Chondrocyte (in vitro differentiated cells): ENCODE results near the gene SF3B2. TPM values are rescaled to one million over a fixed set of nuclear protein-coding genes. Genes with fewer than 3 reads are reported as not detected.

Source experiments
- DNase-seq: peaks from one replicate; pipeline ENCODE4 v3.0.0; 2021; ENCODE audit warnings: mixed read lengths, low spot score
- H3K27ac Mint-ChIP-seq: one replicate; pipeline ENCODE4 v1.8.0; 2021; ENCODE audit warnings: mild to moderate bottlenecking, moderate library complexity, mixed read lengths; ENCODE audit not compliant: unreplicated experiment
- H3K27me3 Mint-ChIP-seq: 2 replicates; pipeline ENCODE4 v1.8.0; 2021; ENCODE audit warnings: low read depth, mixed read lengths
- H3K36me3 Mint-ChIP-seq: 2 replicates; pipeline ENCODE4 v1.8.0; 2021; ENCODE audit warnings: low read depth, mixed read lengths
- H3K4me1 Mint-ChIP-seq: 2 replicates; pipeline ENCODE4 v1.8.0; 2021; ENCODE audit warnings: low read depth, mild to moderate bottlenecking, mixed read lengths
- H3K4me3 Mint-ChIP-seq: one replicate; pipeline ENCODE4 v1.8.0; 2021; ENCODE audit warnings: mild to moderate bottlenecking, moderate library complexity, mixed read lengths; ENCODE audit not compliant: unreplicated experiment
- H3K9me3 Mint-ChIP-seq: 2 replicates; pipeline ENCODE4 v1.8.0; 2021; ENCODE audit warnings: low read depth, mixed read lengths
- total RNA-seq: library from RNA; stranded (reverse); gene quantifications from 3 replicates; pipeline ENCODE4 v1.2.1, GENCODE V29; 2021
- TF ChIP-seq, protein P1 (sequence below): fragments of 200-600 bp; sonication (generic); IDR thresholded peaks from 2 replicates; pipeline ENCODE4 v1.5.0; 2021; ENCODE audit warnings: antibody characterized with exemption, mild to moderate bottlenecking, moderate library complexity

SF3B2 gene
- total RNA-seq, 1 donor from 2014 or later = 142 TPM

DNA sequence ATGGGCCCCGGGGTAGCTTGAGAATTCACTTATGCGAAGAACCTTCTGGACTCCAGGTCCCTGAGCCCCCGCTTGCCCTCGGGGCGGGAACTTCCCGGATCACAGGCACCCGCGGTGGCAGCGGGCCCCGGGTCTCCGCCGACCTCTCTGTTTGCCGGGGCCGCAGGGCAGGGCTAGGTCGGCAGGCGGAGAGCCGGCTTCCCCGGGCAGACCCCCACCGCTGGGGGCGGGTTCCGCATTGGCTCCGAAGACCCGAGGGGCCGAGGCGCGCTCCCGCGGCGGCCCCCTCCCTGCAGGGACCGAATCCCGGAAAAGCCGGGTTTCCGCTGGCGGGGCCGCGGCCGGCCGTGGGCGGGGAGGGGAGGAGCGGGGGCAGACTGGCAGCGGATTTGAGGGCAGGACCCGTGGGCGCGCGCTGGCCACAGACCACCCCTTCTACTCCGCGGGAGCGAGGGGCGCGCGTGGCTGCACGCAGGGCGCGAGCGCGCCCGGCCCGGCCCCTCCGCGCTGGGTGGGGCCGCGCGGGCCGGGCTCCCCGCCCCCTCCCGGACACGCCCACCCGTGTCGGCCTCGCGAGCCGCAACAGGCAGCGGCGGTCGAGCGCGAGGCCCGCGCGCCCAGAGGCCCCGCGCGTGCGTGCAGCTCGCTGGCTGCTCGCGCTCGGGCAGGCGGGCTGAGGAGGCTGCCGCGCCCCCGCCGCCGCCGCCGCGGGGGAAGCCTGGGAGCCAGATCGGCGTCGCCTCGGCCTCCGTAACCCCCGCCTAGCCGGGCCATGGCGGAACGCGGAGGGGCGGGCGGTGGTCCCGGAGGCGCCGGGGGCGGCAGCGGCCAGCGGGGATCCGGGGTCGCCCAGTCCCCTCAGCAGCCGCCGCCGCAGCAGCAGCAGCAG is 17.8 kb downstream of the SF3B2 start, which contains the start of gene PACS1:
PACS1 (plus strand) TSS at position 558 of the 889 bp plus-strand sequence; CDS start at position 773, 215 bp downstream.
- peaks cover 41% of the 10 kb centered on the region for H3K4me1 Mint-ChIP-seq
- peak within 1 kb of the TSS; percentile 92 for H3K27ac Mint-ChIP-seq
- no peaks in the 10 kb centered on the region for H3K27me3 Mint-ChIP-seq
- DNase-seq = no peak
- H3K36me3 Mint-ChIP-seq = peaks cover 33% of the 10 kb centered on the region
- H3K9me3 Mint-ChIP-seq = no peaks in the 10 kb centered on the region
- TF ChIP-seq, protein P1, sequence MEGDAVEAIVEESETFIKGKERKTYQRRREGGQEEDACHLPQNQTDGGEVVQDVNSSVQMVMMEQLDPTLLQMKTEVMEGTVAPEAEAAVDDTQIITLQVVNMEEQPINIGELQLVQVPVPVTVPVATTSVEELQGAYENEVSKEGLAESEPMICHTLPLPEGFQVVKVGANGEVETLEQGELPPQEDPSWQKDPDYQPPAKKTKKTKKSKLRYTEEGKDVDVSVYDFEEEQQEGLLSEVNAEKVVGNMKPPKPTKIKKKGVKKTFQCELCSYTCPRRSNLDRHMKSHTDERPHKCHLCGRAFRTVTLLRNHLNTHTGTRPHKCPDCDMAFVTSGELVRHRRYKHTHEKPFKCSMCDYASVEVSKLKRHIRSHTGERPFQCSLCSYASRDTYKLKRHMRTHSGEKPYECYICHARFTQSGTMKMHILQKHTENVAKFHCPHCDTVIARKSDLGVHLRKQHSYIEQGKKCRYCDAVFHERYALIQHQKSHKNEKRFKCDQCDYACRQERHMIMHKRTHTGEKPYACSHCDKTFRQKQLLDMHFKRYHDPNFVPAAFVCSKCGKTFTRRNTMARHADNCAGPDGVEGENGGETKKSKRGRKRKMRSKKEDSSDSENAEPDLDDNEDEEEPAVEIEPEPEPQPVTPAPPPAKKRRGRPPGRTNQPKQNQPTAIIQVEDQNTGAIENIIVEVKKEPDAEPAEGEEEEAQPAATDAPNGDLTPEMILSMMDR = peak; percentile 35
- H3K4me3 Mint-ChIP-seq = peak within 1 kb of the TSS; percentile 83

DNA sequence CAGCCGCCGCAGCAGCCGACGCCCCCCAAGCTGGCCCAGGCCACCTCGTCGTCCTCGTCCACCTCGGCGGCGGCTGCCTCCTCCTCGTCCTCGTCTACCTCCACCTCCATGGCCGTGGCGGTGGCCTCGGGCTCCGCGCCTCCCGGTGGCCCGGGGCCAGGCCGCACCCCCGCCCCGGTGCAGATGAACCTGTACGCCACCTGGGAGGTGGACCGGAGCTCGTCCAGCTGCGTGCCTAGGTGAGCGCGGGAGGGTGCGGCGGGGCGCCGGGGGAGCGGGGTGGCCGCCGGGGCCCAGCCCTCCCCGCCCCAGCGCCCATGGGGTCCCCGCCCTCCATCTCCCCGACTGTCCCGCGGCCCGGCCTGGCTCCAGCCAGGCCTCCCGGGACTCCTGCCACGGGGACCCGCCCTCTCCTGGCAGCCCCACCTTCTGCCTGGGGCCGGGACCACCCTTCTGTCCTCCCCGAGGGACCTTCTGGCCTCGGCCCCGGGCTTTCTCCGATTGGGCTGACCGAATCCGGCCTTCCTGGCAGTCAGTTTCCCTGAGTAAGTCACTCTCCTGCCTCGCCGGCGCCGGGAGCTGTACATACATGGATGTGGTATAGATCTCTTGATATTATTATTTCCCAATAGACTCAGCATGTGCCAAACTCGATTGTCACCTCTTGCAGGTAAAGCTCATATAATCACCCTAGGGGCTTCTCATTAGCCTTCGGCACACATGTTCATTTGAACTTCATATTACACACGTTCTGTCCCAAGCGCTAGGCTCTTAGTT is 18.6 kb downstream of the SF3B2 start:
- Mint-ChIP-seq H3K27me3 (no peaks in the 10 kb centered on the region), H3K27ac (peak overlapping the region; percentile 83), H3K36me3 (peaks cover 30% of the 10 kb centered on the region), H3K4me1 (peaks cover 41% of the 10 kb centered on the region), H3K9me3 (no peaks in the 10 kb centered on the region), H3K4me3 (peak overlapping the region; percentile 83)
- no peak for DNase-seq
- TF ChIP-seq, protein P1 = no peak

DNA sequence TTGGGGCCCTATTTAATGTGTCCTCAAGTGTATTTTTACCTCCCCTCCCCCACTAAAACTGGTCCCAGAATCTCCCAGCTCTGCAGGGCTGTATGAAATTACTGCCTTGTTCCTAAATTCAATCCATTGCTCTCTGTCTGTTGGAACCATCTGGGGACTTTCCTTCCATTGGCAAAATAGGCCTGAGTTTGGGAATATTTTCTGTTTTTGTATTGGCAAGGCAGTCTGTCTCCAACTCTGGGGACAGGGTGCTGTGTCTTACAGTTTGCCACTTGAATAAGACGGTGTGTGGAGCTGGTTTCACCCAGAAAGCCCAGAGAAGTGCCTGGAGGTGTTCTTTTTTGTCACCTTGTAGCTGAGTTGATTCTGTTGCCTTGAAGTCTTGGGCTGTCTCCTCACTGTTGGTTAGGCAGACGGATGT is 19.2 kb downstream of the SF3B2 start:
- DNase-seq = no peak
- Mint-ChIP-seq H3K4me1 (peaks cover 45% of the 10 kb centered on the region), H3K27ac (peak overlapping the region; percentile 83), H3K4me3 (peak overlapping the region; percentile 83), H3K9me3 (no peaks in the 10 kb centered on the region), H3K27me3 (no peaks in the 10 kb centered on the region), H3K36me3 (peaks cover 28% of the 10 kb centered on the region)
- TF ChIP-seq, protein P1 = no peak

DNA sequence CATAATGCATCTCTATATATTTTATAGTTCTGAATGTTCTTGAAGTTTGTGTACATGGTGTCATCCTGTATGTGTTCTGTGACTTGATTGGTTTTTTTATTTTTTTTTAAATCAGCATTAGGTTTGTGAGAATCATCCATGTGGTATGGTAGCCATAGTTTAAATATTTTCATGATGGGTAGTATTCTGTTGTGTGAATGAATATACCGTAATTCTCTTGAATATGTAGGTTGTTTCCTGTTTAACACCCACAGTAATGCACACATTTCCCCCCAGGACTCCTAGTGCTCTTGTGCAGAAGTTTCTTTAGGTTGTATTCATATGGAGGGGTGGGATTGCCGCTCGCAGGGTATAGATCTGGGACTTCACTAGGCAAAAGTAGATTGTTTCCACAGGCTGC is 19.9 kb downstream of the SF3B2 start:
- DNase-seq = no peak

More for the DNA sequence above, 19.9 kb downstream of the SF3B2 start:
- TF ChIP-seq, protein P1 = no peak
- H3K27ac Mint-ChIP-seq = peak overlapping the region; percentile 83
- H3K36me3 Mint-ChIP-seq = peaks cover 22% of the 10 kb centered on the region
- peaks cover 48% of the 10 kb centered on the region for H3K4me1 Mint-ChIP-seq
- peak overlapping the region; percentile 83 for H3K4me3 Mint-ChIP-seq
- H3K9me3 Mint-ChIP-seq = no peaks in the 10 kb centered on the region
- H3K27me3 Mint-ChIP-seq = no peaks in the 10 kb centered on the region
